SH-SY5Y (cell line): Measurements from ENCODE around the gene RGS7.

Experiments used
- GATA2 ChIP-seq: IDR thresholded peaks from 2 replicates; pipeline ENCODE4 v1.6.1; 2011; ENCODE audit warnings: mild to moderate bottlenecking, low read depth, low read length
- GATA3 ChIP-seq: IDR thresholded peaks from 2 replicates; pipeline ENCODE4 v1.6.1; 2011; ENCODE audit warnings: low read depth, mild to moderate bottlenecking, low read length, moderate library complexity

GRCh38 chr1:241309651-241310050 lies 47.4 kb downstream of the RGS7 start:
- TF ChIP-seq GATA2 (no peak), GATA3 (no peak)
